Gastroesophageal sphincter (tissue), 3 donors: ENCODE measurements around the gene SETBP1.

Experiments
- EP300 ChIP-seq: sonication (generic); formaldehyde crosslinking; IDR thresholded peaks from one replicate; pipeline ENCODE4 v1.6.1; 2017; ENCODE audit warnings: antibody characterized with exemption, mild to moderate bottlenecking
- POLR2A ChIP-seq, 2 donors: fragments of 450-650 bp; IDR thresholded peaks; one replicate each; pipeline ENCODE4 v1.6.1; 2017; ENCODE audit warnings: antibody characterized with exemption in 2 of 2, mild to moderate bottlenecking in 2 of 2, moderate library complexity in 1 of 2
- POLR2AphosphoS5 ChIP-seq: sonication (generic); formaldehyde crosslinking; IDR thresholded peaks from one replicate; pipeline ENCODE4 v1.6.1; 2017; ENCODE audit warnings: antibody characterized with exemption
- TF ChIP-seq, protein P1 (sequence below), 4 experiments: fragments of 200-600 bp in 2 of 4; fragments of 450-650 bp in 2 of 4; sonication (generic) in 1 of 4; IDR thresholded peaks; one replicate each; pipeline ENCODE4 v1.5.1; 2017 to 2019; ENCODE audit warnings: antibody characterized with exemption in 4 of 4, mild to moderate bottlenecking in 2 of 4, moderate library complexity in 2 of 4

- TF ChIP-seq, protein P1, sequence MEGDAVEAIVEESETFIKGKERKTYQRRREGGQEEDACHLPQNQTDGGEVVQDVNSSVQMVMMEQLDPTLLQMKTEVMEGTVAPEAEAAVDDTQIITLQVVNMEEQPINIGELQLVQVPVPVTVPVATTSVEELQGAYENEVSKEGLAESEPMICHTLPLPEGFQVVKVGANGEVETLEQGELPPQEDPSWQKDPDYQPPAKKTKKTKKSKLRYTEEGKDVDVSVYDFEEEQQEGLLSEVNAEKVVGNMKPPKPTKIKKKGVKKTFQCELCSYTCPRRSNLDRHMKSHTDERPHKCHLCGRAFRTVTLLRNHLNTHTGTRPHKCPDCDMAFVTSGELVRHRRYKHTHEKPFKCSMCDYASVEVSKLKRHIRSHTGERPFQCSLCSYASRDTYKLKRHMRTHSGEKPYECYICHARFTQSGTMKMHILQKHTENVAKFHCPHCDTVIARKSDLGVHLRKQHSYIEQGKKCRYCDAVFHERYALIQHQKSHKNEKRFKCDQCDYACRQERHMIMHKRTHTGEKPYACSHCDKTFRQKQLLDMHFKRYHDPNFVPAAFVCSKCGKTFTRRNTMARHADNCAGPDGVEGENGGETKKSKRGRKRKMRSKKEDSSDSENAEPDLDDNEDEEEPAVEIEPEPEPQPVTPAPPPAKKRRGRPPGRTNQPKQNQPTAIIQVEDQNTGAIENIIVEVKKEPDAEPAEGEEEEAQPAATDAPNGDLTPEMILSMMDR (IDR thresholded peaks at IDR 0.05) = no peak
- no peak for TF ChIP-seq POLR2A (IDR thresholded peaks at IDR 0.05)
- TF ChIP-seq POLR2AphosphoS5 = no peak
- TF ChIP-seq EP300 = no peak
Observed at GRCh38 chr18:44763327-44763726, 82.6 kb downstream of the SETBP1 start.
